Endothelial cell of umbilical vein (primary cell): ENCODE data around the gene LDLRAD4.

ENCODE experiments used
- EZH2 ChIP-seq: IDR thresholded peaks from 2 replicates; pipeline ENCODE4 v1.6.1; 2012; ENCODE audit warnings: borderline replicate concordance, low read depth, mild to moderate bottlenecking, moderate library complexity, low read length, inconsistent platforms; ENCODE audit not compliant: severe bottlenecking
- FOS ChIP-seq: IDR thresholded peaks from 2 replicates; pipeline ENCODE4 v1.6.1; 2011; ENCODE audit warnings: mild to moderate bottlenecking, low read length, moderate library complexity, borderline replicate concordance; ENCODE audit not compliant: insufficient read depth
- GATA2 ChIP-seq: IDR thresholded peaks from 2 replicates; pipeline ENCODE4 v1.7.0; 2011; ENCODE audit warnings: low read depth, mild to moderate bottlenecking, moderate library complexity, mixed read lengths, low read length; ENCODE audit not compliant: insufficient read length, insufficient read depth
- MYC ChIP-seq: IDR thresholded peaks from one replicate; pipeline ENCODE4 v1.6.1; 2011; ENCODE audit warnings: mild to moderate bottlenecking, low read depth, low read length
- POLR2A ChIP-seq: IDR thresholded peaks from 2 replicates; pipeline ENCODE4 v1.6.1; 2012; ENCODE audit warnings: low read depth, mild to moderate bottlenecking, control low read depth, low read length
- POLR2AphosphoS5 ChIP-seq: IDR thresholded peaks from 2 replicates; pipeline ENCODE4 v1.6.1; 2012; ENCODE audit warnings: low read depth, mild to moderate bottlenecking, control low read depth, low read length, moderate library complexity; ENCODE audit not compliant: insufficient read depth
- TF ChIP-seq, protein P1 (sequence below), 2 donors: IDR thresholded peaks; 1 replicate in 1 of 2; 2 replicates in 1 of 2; pipeline ENCODE4 v1.5.1; 2011; ENCODE audit warnings: low read length in 2 of 2, mild to moderate bottlenecking in 2 of 2, moderate library complexity in 2 of 2, control low read depth in 1 of 2, inconsistent platforms in 1 of 2, low read depth in 1 of 2; ENCODE audit not compliant: insufficient read depth in 1 of 2; ENCODE audit errors: extremely low read depth in 1 of 2

GRCh38 chr18:13270279-13270855 is 51.8 kb downstream of the LDLRAD4 start:
- TF ChIP-seq EZH2 = no peak
- TF ChIP-seq, protein P1, sequence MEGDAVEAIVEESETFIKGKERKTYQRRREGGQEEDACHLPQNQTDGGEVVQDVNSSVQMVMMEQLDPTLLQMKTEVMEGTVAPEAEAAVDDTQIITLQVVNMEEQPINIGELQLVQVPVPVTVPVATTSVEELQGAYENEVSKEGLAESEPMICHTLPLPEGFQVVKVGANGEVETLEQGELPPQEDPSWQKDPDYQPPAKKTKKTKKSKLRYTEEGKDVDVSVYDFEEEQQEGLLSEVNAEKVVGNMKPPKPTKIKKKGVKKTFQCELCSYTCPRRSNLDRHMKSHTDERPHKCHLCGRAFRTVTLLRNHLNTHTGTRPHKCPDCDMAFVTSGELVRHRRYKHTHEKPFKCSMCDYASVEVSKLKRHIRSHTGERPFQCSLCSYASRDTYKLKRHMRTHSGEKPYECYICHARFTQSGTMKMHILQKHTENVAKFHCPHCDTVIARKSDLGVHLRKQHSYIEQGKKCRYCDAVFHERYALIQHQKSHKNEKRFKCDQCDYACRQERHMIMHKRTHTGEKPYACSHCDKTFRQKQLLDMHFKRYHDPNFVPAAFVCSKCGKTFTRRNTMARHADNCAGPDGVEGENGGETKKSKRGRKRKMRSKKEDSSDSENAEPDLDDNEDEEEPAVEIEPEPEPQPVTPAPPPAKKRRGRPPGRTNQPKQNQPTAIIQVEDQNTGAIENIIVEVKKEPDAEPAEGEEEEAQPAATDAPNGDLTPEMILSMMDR (IDR thresholded peaks at IDR 0.05; ENCODE audit: extremely low read depth in 1 of 2, insufficient read depth in 1 of 2, low read depth in 1 of 2, low read length in 2 of 2) = no peak
- no peak for TF ChIP-seq POLR2A
- TF ChIP-seq GATA2 = no peak
- TF ChIP-seq MYC = no peak
- TF ChIP-seq POLR2AphosphoS5 = no peak
- no peak for TF ChIP-seq FOS
